WTC11 (cell line): Measurements from ENCODE around the gene ASIC2. TPM values are rescaled to one million over a fixed set of nuclear protein-coding genes. Genes with fewer than 3 reads are reported as not detected.

ENCODE experiments used
- ATAC-seq: fragments of 200-7000 bp; cut with Tn5 transposase; 2 replicates; pipeline ENCODE4 v1.10.0; 2021; ENCODE audit warnings: mild to moderate bottlenecking, moderate library complexity
- CTCF ChIA-PET: fragments of 300-600 bp; sonication (Branson Sonifier 250); formaldehyde crosslinking; loops from one replicate; lab custom pipeline; 2021; ENCODE audit warnings: antibody characterized with exemption; lab: Charles Lee
- POLR2A ChIA-PET: fragments of 350-600 bp; sonication (Branson Sonifier 250); formaldehyde crosslinking; loops from one replicate; lab custom pipeline; 2021; ENCODE audit warnings: antibody characterized with exemption; lab: Charles Lee
- DNase-seq: peaks from one replicate; pipeline ENCODE4 v3.0.0; 2021; ENCODE audit warnings: low spot score
- H3K27ac Mint-ChIP-seq: 2 replicates; pipeline ENCODE4 v1.8.0; 2021; ENCODE audit warnings: mixed read lengths
- H3K27me3 Mint-ChIP-seq: 2 replicates; pipeline ENCODE4 v1.8.0; 2021; ENCODE audit warnings: low read depth, mild to moderate bottlenecking, moderate library complexity, mixed read lengths
- H3K36me3 Mint-ChIP-seq: 2 replicates; pipeline ENCODE4 v1.8.0; 2021; ENCODE audit warnings: mixed read lengths
- H3K4me1 Mint-ChIP-seq: 2 replicates; pipeline ENCODE4 v1.8.0; 2022; ENCODE audit warnings: mixed read lengths
- H3K4me3 Mint-ChIP-seq: 2 replicates; pipeline ENCODE4 v1.8.0; 2021; ENCODE audit warnings: mild to moderate bottlenecking, moderate library complexity, mixed read lengths
- H3K9me3 Mint-ChIP-seq: 2 replicates; pipeline ENCODE4 v1.8.0; 2021; ENCODE audit warnings: mixed read lengths
- CREB1 ChIP-seq: sonication (generic); formaldehyde crosslinking; IDR thresholded peaks from 2 replicates; pipeline ENCODE4 v1.8.0; 2023; ENCODE audit warnings: mild to moderate bottlenecking, missing genetic modification reagents
- CREM ChIP-seq: sonication (generic); formaldehyde crosslinking; IDR thresholded peaks from 2 replicates; pipeline ENCODE4 v1.8.1; 2022; ENCODE audit warnings: mild to moderate bottlenecking, missing genetic modification reagents, moderate library complexity
- ELF4 ChIP-seq: sonication (generic); formaldehyde crosslinking; IDR thresholded peaks from 2 replicates; pipeline ENCODE4 v1.8.1; 2022; ENCODE audit warnings: low read depth, mild to moderate bottlenecking, moderate library complexity, missing genetic modification reagents
- FOXJ3 ChIP-seq: sonication (generic); formaldehyde crosslinking; IDR thresholded peaks from 2 replicates; pipeline ENCODE4 v1.9.0; 2021; ENCODE audit warnings: missing genetic modification reagents, mild to moderate bottlenecking, borderline replicate concordance
- GABPB1 ChIP-seq: sonication (generic); formaldehyde crosslinking; IDR thresholded peaks from 2 replicates; pipeline ENCODE4 v1.8.1; 2023; ENCODE audit warnings: mild to moderate bottlenecking, missing genetic modification reagents
- GRHL2 ChIP-seq: fragments of 250-450 bp; sonication (Bioruptor Pico); IDR thresholded peaks from 2 replicates; pipeline ENCODE4 v1.8.0; 2022; ENCODE audit warnings: mild to moderate bottlenecking, moderate library complexity; ENCODE audit not compliant: insufficient replicate concordance, severe bottlenecking
- IRF2 ChIP-seq: sonication (generic); formaldehyde crosslinking; IDR thresholded peaks from 2 replicates; pipeline ENCODE4 v1.8.0; 2022; ENCODE audit warnings: low read depth, missing genetic modification reagents, borderline replicate concordance
- KAT7 ChIP-seq: sonication (generic); formaldehyde crosslinking; IDR thresholded peaks from 2 replicates; pipeline ENCODE4 v1.8.1; 2023; ENCODE audit warnings: missing genetic modification reagents, mild to moderate bottlenecking, borderline replicate concordance
- MYBL2 ChIP-seq: sonication (generic); formaldehyde crosslinking; IDR thresholded peaks from 2 replicates; pipeline ENCODE4 v1.8.1; 2023; ENCODE audit warnings: mild to moderate bottlenecking, moderate library complexity, missing genetic modification reagents
- NR2C2 ChIP-seq: sonication (generic); formaldehyde crosslinking; IDR thresholded peaks from 2 replicates; pipeline ENCODE4 v1.8.0; 2022; ENCODE audit warnings: mild to moderate bottlenecking, missing genetic modification reagents
- NR3C1 ChIP-seq: sonication (generic); formaldehyde crosslinking; conservative IDR thresholded peaks from 2 replicates; pipeline ENCODE4 v1.8.1; 2023; ENCODE audit warnings: low read depth, mild to moderate bottlenecking, missing genetic modification reagents
- SMAD3 ChIP-seq: sonication (generic); formaldehyde crosslinking; IDR thresholded peaks from 2 replicates; pipeline ENCODE4 v1.8.0; 2022; ENCODE audit warnings: missing genetic modification reagents, mild to moderate bottlenecking, borderline replicate concordance
- SMAD4 ChIP-seq: sonication (generic); formaldehyde crosslinking; IDR thresholded peaks from 2 replicates; pipeline ENCODE4 v1.8.0; 2022; ENCODE audit warnings: mild to moderate bottlenecking, missing genetic modification reagents
- SP1 ChIP-seq: sonication (generic); formaldehyde crosslinking; conservative IDR thresholded peaks from 2 replicates; pipeline ENCODE4 v1.8.1; 2022; ENCODE audit warnings: missing genetic modification reagents
- ZNF396 ChIP-seq: fragments of 250-450 bp; sonication (Bioruptor Pico); IDR thresholded peaks from 2 replicates; pipeline ENCODE4 v1.8.0; 2021; ENCODE audit warnings: mild to moderate bottlenecking, moderate library complexity, borderline replicate concordance
- total RNA-seq: library from RNA; stranded (reverse); gene quantifications from 3 replicates; pipeline ENCODE4 v1.2.3, GENCODE V29; 2021
- TF ChIP-seq, protein P1 (sequence below): sonication (generic); formaldehyde crosslinking; IDR thresholded peaks from 2 replicates; pipeline ENCODE4 v1.8.0; 2022; ENCODE audit warnings: mild to moderate bottlenecking, missing genetic modification reagents
- TF ChIP-seq, protein P2 (sequence below): fragments of 250-450 bp; sonication (Bioruptor Pico); IDR thresholded peaks from 2 replicates; pipeline ENCODE4 v1.8.0; 2021; ENCODE audit warnings: mild to moderate bottlenecking
- TF ChIP-seq, protein P3 (sequence below): sonication (generic); formaldehyde crosslinking; IDR thresholded peaks from 2 replicates; pipeline ENCODE4 v1.8.1; 2023; ENCODE audit warnings: mild to moderate bottlenecking, missing genetic modification reagents
- TF ChIP-seq, protein P4 (sequence below): sonication (generic); formaldehyde crosslinking; IDR thresholded peaks from 2 replicates; pipeline ENCODE4 v1.8.1; 2022; ENCODE audit warnings: missing genetic modification reagents, borderline replicate concordance
- TF ChIP-seq, protein P5 (sequence below): fragments of 250-450 bp; sonication (Bioruptor Pico); conservative IDR thresholded peaks from 2 replicates; pipeline ENCODE4 v1.9.0; 2021; ENCODE audit warnings: mild to moderate bottlenecking
- TF ChIP-seq, protein P6 (sequence below): sonication (generic); formaldehyde crosslinking; IDR thresholded peaks from 2 replicates; pipeline ENCODE4 v1.8.1; 2022; ENCODE audit warnings: low read depth, missing genetic modification reagents, borderline replicate concordance
- TF ChIP-seq, protein P7 (sequence below): sonication (generic); formaldehyde crosslinking; IDR thresholded peaks from 2 replicates; pipeline ENCODE4 v1.8.0; 2022; ENCODE audit warnings: missing genetic modification reagents

The ASIC2 gene
- total RNA-seq, 1 experiment from 2014 or later: 2.7 TPM

DNA sequence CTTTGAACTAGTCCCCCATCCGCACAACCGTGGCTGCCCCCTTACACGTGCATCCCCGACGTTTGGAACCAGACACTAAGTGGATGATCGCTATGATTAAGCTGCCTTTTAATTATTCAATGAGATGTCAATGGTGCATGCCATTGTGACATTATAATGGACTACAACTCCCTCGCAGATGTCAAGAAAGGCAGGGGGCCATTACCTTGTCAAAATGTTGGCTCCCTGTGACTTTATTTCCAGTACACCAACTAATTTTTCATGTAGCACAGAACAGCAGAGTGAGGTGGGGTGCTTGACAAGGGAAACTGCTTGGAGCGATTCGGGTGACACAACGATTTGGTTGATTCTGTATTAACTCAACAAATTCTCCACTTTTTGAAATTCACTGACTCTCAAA, 26.5 kb downstream of the ASIC2 start:
- Mint-ChIP-seq H3K4me3 (no peak overlapping the region), H3K27ac (no peak overlapping the region), H3K9me3 (no peaks in the 10 kb centered on the region), H3K27me3 (no peaks in the 10 kb centered on the region; the same call in 1 of the 2 replicates), H3K36me3 (no peaks in the 10 kb centered on the region), H3K4me1 (peaks cover 5% of the 10 kb centered on the region)
- CTCF ChIA-PET: no interaction called here
- ATAC-seq: no peak
- DNase-seq: no peak
- POLR2A ChIA-PET: no interaction called here
- TF ChIP-seq, protein P1, sequence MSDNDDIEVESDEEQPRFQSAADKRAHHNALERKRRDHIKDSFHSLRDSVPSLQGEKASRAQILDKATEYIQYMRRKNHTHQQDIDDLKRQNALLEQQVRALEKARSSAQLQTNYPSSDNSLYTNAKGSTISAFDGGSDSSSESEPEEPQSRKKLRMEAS (CRISPR knock-in tag): no peak
- TF ChIP-seq, protein P2, sequence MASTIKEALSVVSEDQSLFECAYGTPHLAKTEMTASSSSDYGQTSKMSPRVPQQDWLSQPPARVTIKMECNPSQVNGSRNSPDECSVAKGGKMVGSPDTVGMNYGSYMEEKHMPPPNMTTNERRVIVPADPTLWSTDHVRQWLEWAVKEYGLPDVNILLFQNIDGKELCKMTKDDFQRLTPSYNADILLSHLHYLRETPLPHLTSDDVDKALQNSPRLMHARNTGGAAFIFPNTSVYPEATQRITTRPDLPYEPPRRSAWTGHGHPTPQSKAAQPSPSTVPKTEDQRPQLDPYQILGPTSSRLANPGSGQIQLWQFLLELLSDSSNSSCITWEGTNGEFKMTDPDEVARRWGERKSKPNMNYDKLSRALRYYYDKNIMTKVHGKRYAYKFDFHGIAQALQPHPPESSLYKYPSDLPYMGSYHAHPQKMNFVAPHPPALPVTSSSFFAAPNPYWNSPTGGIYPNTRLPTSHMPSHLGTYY (CRISPR knock-in tag): no peak
- TF ChIP-seq KAT7: no peak
- TF ChIP-seq, protein P3, sequence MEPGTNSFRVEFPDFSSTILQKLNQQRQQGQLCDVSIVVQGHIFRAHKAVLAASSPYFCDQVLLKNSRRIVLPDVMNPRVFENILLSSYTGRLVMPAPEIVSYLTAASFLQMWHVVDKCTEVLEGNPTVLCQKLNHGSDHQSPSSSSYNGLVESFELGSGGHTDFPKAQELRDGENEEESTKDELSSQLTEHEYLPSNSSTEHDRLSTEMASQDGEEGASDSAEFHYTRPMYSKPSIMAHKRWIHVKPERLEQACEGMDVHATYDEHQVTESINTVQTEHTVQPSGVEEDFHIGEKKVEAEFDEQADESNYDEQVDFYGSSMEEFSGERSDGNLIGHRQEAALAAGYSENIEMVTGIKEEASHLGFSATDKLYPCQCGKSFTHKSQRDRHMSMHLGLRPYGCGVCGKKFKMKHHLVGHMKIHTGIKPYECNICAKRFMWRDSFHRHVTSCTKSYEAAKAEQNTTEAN (CRISPR knock-in tag): no peak
- no peak for TF ChIP-seq MYBL2 (CRISPR knock-in tag)
- TF ChIP-seq SMAD3 (CRISPR knock-in tag): no peak
- TF ChIP-seq GRHL2 (CRISPR knock-in tag): no peak
- no peak for TF ChIP-seq IRF2 (CRISPR knock-in tag)
- TF ChIP-seq GABPB1: no peak
- TF ChIP-seq CREB1 (CRISPR knock-in tag): no peak
- no peak for TF ChIP-seq CREM
- TF ChIP-seq, protein P4, sequence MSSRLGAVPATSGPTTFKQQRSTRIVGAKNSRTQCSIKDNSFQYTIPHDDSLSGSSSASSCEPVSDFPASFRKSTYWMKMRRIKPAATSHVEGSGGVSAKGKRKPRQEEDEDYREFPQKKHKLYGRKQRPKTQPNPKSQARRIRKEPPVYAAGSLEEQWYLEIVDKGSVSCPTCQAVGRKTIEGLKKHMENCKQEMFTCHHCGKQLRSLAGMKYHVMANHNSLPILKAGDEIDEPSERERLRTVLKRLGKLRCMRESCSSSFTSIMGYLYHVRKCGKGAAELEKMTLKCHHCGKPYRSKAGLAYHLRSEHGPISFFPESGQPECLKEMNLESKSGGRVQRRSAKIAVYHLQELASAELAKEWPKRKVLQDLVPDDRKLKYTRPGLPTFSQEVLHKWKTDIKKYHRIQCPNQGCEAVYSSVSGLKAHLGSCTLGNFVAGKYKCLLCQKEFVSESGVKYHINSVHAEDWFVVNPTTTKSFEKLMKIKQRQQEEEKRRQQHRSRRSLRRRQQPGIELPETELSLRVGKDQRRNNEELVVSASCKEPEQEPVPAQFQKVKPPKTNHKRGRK (CRISPR knock-in tag): no peak
- TF ChIP-seq ELF4 (CRISPR knock-in tag): no peak
- TF ChIP-seq, protein P5, sequence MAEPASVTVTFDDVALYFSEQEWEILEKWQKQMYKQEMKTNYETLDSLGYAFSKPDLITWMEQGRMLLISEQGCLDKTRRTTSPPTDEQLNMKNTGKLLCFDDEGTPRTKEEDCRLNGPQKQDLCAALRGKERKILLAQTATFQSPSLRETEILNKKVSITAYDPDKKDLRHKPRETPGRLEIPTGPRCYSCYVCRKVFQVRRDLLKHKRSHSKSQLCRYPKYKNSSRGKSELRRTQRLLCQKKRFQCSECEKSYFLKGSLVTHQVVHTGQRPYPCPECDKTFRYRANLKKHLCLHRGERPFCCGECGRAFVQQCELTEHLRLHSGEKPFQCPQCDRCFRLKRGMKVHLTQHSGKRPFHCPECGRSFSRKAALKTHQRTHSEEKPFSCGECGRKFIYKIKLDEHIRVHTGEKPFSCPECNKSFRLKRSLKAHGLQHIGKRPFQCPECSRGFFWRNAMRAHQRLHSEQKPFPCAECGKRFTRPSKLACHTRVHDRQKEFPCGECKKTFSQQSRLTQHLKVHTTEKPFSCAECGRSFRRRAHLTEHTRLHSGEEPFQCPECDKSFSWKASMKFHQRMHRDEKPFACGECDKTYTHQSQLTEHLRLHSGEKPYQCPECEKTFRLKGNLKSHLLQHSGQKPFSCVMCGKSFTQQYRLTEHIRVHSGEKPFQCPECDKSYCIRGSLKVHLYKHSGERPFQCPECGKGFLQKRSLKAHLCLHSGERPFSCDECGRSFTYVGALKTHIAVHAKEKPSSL (CRISPR knock-in tag): no peak
- no peak for TF ChIP-seq FOXJ3
- no peak for TF ChIP-seq SP1 (CRISPR knock-in tag)

DNA sequence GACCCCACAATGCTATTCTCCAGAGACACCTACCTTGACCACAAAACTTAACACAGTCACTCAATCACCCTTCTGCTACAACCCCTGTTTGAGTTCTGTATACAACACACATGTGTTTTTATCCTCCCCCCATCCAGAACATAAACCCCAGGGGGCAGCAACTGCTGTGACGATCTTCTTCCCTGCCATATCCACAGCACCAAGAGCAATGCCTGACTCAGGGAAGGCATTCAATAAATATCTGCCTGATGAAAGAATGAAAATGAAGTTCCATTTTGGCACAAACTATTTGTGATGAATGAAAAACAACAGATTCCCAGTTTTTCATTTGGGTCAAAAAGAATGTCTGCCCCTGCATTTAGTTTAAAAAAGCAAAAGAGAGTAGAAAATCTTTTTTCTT, 27.0 kb downstream of the ASIC2 start:
- H3K9me3 Mint-ChIP-seq: no peaks in the 10 kb centered on the region
- ATAC-seq (no peak), DNase-seq (no peak)
- no peaks in the 10 kb centered on the region; the same call in 1 of the 2 replicates for H3K27me3 Mint-ChIP-seq
- ChIA-PET CTCF (no interaction called here), POLR2A (no interaction called here)
- no peak overlapping the region for H3K4me3 Mint-ChIP-seq
- no peak overlapping the region for H3K27ac Mint-ChIP-seq
- H3K36me3 Mint-ChIP-seq: no peaks in the 10 kb centered on the region
- peaks cover 7% of the 10 kb centered on the region for H3K4me1 Mint-ChIP-seq
- TF ChIP-seq GRHL2 (CRISPR knock-in tag) (no peak), SMAD3 (CRISPR knock-in tag) (no peak), ZNF396 (CRISPR knock-in tag) (no peak), SMAD4 (CRISPR knock-in tag) (no peak), KAT7 (no peak), IRF2 (CRISPR knock-in tag) (no peak), ELF4 (CRISPR knock-in tag) (no peak), NR3C1 (no peak), NR2C2 (no peak)
- TF ChIP-seq, protein P6, sequence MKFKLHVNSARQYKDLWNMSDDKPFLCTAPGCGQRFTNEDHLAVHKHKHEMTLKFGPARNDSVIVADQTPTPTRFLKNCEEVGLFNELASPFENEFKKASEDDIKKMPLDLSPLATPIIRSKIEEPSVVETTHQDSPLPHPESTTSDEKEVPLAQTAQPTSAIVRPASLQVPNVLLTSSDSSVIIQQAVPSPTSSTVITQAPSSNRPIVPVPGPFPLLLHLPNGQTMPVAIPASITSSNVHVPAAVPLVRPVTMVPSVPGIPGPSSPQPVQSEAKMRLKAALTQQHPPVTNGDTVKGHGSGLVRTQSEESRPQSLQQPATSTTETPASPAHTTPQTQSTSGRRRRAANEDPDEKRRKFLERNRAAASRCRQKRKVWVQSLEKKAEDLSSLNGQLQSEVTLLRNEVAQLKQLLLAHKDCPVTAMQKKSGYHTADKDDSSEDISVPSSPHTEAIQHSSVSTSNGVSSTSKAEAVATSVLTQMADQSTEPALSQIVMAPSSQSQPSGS: no peak
- TF ChIP-seq, protein P7, sequence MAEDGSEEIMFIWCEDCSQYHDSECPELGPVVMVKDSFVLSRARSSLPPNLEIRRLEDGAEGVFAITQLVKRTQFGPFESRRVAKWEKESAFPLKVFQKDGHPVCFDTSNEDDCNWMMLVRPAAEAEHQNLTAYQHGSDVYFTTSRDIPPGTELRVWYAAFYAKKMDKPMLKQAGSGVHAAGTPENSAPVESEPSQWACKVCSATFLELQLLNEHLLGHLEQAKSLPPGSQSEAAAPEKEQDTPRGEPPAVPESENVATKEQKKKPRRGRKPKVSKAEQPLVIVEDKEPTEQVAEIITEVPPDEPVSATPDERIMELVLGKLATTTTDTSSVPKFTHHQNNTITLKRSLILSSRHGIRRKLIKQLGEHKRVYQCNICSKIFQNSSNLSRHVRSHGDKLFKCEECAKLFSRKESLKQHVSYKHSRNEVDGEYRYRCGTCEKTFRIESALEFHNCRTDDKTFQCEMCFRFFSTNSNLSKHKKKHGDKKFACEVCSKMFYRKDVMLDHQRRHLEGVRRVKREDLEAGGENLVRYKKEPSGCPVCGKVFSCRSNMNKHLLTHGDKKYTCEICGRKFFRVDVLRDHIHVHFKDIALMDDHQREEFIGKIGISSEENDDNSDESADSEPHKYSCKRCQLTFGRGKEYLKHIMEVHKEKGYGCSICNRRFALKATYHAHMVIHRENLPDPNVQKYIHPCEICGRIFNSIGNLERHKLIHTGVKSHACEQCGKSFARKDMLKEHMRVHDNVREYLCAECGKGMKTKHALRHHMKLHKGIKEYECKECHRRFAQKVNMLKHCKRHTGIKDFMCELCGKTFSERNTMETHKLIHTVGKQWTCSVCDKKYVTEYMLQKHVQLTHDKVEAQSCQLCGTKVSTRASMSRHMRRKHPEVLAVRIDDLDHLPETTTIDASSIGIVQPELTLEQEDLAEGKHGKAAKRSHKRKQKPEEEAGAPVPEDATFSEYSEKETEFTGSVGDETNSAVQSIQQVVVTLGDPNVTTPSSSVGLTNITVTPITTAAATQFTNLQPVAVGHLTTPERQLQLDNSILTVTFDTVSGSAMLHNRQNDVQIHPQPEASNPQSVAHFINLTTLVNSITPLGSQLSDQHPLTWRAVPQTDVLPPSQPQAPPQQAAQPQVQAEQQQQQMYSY (CRISPR knock-in tag): no peak
